Peyer's patch (tissue), 4 donors: ENCODE results near the gene WNT1. TPM values are rescaled to one million over a fixed set of nuclear protein-coding genes. Genes with fewer than 3 reads are reported as not detected.
A peak's percentile ranks its signal among the peaks of the same experiment; 100 is the strongest.

ENCODE experiments used
- DNase-seq, 3 donors: peaks; one replicate each; pipeline ENCODE4 v3.0.0-alpha.2; 2017 to 2019
- H3K27ac ChIP-seq, 4 donors: fragments of 200-600 bp; sonication (generic); one replicate each; pipeline ENCODE4 v1.5.1; 2016 to 2019
- H3K27me3 ChIP-seq, 2 donors: fragments of 200-600 bp; sonication (generic); one replicate each; pipeline ENCODE4 v1.5.1; 2019
- H3K36me3 ChIP-seq, 3 donors: fragments of 200-600 bp; sonication (generic); one replicate each; pipeline ENCODE4 v1.5.1; 2016 to 2019
- H3K4me1 ChIP-seq, 4 donors: fragments of 200-600 bp; sonication (generic); one replicate each; pipeline ENCODE4 v1.5.1; 2016 to 2019
- H3K4me3 ChIP-seq, 4 donors: fragments of 200-600 bp; sonication (generic); 1 replicate in 3 of 4; 2 replicates in 1 of 4; pipeline ENCODE4 v1.5.1; 2016 to 2019; ENCODE audit warnings: mild to moderate bottlenecking in 1 of 4
- H3K9me3 ChIP-seq, 4 donors: fragments of 200-600 bp; sonication (generic); one replicate each; pipeline ENCODE4 v1.5.1; 2016 to 2019; ENCODE audit warnings: mild to moderate bottlenecking in 1 of 4
- POLR2A ChIP-seq, 2 donors: fragments of 450-650 bp; IDR thresholded peaks; one replicate each; pipeline ENCODE4 v1.5.1; 2017; ENCODE audit warnings: antibody characterized with exemption in 2 of 2, mild to moderate bottlenecking in 2 of 2, moderate library complexity in 2 of 2
- total RNA-seq, 4 donors: library from RNA; depleted of rRNA; stranded (reverse); fragments of >200 nt; gene quantifications; one replicate each; pipeline ENCODE4 v1.1.0, GENCODE V29; 2016
- TF ChIP-seq, protein P1 (sequence below), 6 experiments: fragments of 450-650 bp in 4 of 6; fragments of 200-600 bp in 2 of 6; sonication (generic) in 1 of 6; IDR thresholded peaks; one replicate each; pipeline ENCODE4 v1.5.1; 2017 to 2019; ENCODE audit warnings: antibody characterized with exemption in 6 of 6, mild to moderate bottlenecking in 3 of 6, moderate library complexity in 1 of 6

WNT1 gene
- total RNA-seq, 4 donors from 2014 or later = not detected

DNA sequence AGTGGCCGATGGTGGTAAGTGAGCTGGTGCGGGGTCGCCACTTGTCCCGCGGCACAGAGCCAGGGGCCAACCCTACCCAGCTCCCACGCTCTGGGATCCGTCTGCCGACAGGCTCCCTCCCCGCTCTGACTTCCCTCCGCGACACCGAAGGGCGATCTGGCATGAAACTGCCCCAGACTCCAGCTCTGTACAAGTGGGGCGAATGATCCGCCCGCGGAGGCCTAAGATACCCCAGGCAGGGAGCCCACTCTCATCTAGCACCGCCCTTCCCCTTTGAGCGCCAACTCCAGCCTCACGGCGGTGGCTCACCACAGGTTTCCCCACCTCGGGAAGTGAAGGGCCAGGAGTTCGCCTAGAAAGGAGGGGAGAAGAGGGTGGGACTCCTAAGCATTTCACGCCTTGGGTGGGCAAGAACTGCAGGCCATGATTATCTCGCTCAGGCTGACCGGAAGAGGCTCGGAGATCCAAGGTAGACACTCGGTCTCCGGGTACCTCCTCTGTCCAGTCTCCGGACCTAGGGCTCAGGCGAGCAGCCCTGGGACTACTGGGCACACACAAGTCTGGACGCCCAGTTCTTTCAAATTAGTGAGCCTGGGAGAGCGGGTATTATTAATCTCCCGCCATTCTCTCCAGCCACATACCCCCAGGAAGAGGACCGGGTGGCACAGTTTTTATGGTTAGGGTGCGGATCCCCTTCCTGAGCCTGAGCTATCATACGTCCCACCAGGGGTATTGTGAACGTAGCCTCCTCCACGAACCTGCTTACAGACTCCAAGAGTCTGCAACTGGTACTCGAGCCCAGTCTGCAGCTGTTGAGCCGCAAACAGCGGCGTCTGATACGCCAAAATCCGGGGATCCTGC, 849 bp downstream of the WNT1 start:
- Histone ChIP-seq H3K9me3 (peaks cover 0 to 4% (median 0%) of the 10 kb centered on the region in 4 donors), H3K27ac (peak overlapping the region in 2 of 4 donors; percentile 63), H3K4me1 (peaks cover 0 to 48% (median 28%) of the 10 kb centered on the region in 4 donors), H3K27me3 (peaks cover 0 to 45% of the 10 kb centered on the region in 2 donors), H3K36me3 (no peaks in the 10 kb centered on the region), H3K4me3 (peak overlapping the region; percentile 28 to 49 (median 46))
- TF ChIP-seq, protein P1, sequence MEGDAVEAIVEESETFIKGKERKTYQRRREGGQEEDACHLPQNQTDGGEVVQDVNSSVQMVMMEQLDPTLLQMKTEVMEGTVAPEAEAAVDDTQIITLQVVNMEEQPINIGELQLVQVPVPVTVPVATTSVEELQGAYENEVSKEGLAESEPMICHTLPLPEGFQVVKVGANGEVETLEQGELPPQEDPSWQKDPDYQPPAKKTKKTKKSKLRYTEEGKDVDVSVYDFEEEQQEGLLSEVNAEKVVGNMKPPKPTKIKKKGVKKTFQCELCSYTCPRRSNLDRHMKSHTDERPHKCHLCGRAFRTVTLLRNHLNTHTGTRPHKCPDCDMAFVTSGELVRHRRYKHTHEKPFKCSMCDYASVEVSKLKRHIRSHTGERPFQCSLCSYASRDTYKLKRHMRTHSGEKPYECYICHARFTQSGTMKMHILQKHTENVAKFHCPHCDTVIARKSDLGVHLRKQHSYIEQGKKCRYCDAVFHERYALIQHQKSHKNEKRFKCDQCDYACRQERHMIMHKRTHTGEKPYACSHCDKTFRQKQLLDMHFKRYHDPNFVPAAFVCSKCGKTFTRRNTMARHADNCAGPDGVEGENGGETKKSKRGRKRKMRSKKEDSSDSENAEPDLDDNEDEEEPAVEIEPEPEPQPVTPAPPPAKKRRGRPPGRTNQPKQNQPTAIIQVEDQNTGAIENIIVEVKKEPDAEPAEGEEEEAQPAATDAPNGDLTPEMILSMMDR (IDR thresholded peaks at IDR 0.05) = no peak
- no peak for TF ChIP-seq POLR2A (IDR thresholded peaks at IDR 0.05)
- DNase-seq = no peak

DNA sequence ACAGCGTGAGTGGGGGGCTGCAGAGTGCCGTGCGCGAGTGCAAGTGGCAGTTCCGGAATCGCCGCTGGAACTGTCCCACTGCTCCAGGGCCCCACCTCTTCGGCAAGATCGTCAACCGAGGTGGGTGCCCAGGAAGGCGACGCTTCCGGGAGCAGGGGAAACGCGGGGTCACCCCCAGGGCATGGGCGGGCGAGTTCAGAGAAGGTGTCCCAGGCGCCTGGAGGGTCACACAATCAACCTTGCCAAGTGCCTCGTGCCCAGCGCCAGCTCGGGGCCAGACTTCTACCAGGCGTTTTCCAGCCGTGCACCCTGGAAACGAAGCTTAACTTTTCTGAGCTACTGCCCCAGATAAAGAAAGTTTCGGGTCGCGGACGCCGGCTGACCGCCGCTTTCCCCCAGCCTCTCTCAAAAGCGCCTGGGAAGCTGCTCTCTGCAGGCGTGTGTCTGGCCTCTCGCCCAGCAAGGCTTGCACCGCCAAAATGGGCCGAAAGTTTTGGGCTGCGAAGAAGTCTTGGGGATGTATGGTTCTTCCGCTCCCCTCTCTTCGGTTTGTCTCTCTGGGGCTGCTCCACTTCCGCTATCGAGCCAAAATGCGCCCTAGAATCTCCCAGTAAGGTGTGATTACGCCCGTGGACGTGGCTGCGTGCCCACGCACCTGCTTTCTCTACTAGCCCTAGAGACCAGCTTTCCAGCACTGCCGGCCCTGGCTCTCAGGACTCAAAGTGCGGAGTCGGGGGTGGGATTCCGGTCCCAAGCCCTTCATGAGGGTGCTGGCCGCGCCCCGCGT, 1.7 kb downstream of the WNT1 start:
- no peaks in the 10 kb centered on the region for H3K36me3 ChIP-seq
- peaks cover 0 to 40% of the 10 kb centered on the region in 2 donors for H3K27me3 ChIP-seq
- peaks cover 0 to 48% (median 28%) of the 10 kb centered on the region in 4 donors for H3K4me1 ChIP-seq
- TF ChIP-seq POLR2A (IDR thresholded peaks at IDR 0.05) = no peak
- TF ChIP-seq, protein P1 (IDR thresholded peaks at IDR 0.05) = no peak
- DNase-seq = peak in 2 of 3 donors; percentile 54 to 78
- peaks cover 0 to 4% (median 0%) of the 10 kb centered on the region in 4 donors for H3K9me3 ChIP-seq
- peak overlapping the region; percentile 28 to 49 (median 46) for H3K4me3 ChIP-seq
- H3K27ac ChIP-seq = peak overlapping the region in 2 of 4 donors; percentile 63

DNA sequence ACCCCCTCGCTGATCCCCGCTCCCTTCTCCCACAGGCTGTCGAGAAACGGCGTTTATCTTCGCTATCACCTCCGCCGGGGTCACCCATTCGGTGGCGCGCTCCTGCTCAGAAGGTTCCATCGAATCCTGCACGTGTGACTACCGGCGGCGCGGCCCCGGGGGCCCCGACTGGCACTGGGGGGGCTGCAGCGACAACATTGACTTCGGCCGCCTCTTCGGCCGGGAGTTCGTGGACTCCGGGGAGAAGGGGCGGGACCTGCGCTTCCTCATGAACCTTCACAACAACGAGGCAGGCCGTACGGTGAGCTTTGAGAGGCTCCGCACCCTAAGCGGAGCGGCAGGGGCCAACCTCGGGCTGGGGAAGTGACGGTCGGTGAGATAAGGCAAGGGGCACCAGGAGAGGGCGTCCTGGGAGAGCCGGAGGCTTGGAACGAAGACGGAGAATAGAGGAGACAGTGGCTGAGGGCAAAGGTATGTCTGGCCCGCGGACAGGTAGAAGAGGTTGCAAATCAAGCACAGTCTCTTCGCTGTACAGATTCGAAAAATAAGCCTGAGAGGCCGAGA, 2.3 kb downstream of the WNT1 start:
- peaks cover 0 to 49% (median 28%) of the 10 kb centered on the region in 4 donors for H3K4me1 ChIP-seq
- H3K27ac ChIP-seq = peak overlapping the region in 2 of 4 donors; percentile 63
- peak overlapping the region; percentile 28 to 49 (median 46) for H3K4me3 ChIP-seq
- no peaks in the 10 kb centered on the region for H3K36me3 ChIP-seq
- peaks cover 0 to 4% (median 0%) of the 10 kb centered on the region in 4 donors for H3K9me3 ChIP-seq
- no peak for TF ChIP-seq POLR2A (IDR thresholded peaks at IDR 0.05)
- TF ChIP-seq, protein P1 (IDR thresholded peaks at IDR 0.05) = peak in 2 of 6 experiments; percentile 1 to 24
- H3K27me3 ChIP-seq = peaks cover 0 to 40% of the 10 kb centered on the region in 2 donors
- DNase-seq = peak; percentile 50 to 74 (median 72)

DNA sequence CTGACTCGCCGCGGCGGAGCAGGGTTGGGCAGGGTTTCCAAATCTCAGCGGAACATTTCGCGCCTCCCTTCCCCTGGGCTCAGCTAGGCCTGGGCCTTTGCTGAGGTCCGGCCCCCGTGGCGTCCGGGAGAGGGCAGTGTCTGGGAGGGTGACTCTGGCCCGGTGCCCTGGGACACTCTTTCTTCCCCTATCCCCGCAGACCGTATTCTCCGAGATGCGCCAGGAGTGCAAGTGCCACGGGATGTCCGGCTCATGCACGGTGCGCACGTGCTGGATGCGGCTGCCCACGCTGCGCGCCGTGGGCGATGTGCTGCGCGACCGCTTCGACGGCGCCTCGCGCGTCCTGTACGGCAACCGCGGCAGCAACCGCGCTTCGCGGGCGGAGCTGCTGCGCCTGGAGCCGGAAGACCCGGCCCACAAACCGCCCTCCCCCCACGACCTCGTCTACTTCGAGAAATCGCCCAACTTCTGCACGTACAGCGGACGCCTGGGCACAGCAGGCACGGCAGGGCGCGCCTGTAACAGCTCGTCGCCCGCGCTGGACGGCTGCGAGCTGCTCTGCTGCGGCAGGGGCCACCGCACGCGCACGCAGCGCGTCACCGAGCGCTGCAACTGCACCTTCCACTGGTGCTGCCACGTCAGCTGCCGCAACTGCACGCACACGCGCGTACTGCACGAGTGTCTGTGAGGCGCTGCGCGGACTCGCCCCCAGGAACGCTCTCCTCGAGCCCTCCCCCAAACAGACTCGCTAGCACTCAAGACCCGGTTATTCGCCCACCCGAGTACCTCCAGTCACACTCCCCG, 3.0 kb downstream of the WNT1 start:
- H3K9me3 ChIP-seq = peaks cover 0 to 4% (median 0%) of the 10 kb centered on the region in 4 donors
- DNase-seq = peak in 2 of 3 donors; percentile 24 to 62
- no peak for TF ChIP-seq POLR2A (IDR thresholded peaks at IDR 0.05)
- TF ChIP-seq, protein P1 (IDR thresholded peaks at IDR 0.05) = peak in 2 of 6 experiments; percentile 1 to 3
- peak overlapping the region; percentile 28 to 49 (median 46) for H3K4me3 ChIP-seq
- peaks cover 0 to 40% of the 10 kb centered on the region in 2 donors for H3K27me3 ChIP-seq
- peak overlapping the region in 2 of 4 donors; percentile 63 for H3K27ac ChIP-seq
- no peaks in the 10 kb centered on the region for H3K36me3 ChIP-seq
- peaks cover 0 to 52% (median 28%) of the 10 kb centered on the region in 4 donors for H3K4me1 ChIP-seq
